IMR-90 (cell line): ENCODE data around the gene FBN1. TPM values are rescaled to one million over a fixed set of nuclear protein-coding genes. Genes with fewer than 3 reads are reported as not detected.
A peak's percentile ranks its signal among the peaks of the same experiment; 100 is the strongest.

Source experiments
- ATAC-seq: fragments of 200-7000 bp; cut with Tn5 transposase; 2 replicates; pipeline ENCODE4 v1.9.1; 2020; ENCODE audit warnings: low read depth, mild to moderate bottlenecking, moderate library complexity
- BruUV-seq: library from RNA; stranded (reverse); fragments of 400-500 nt; replicated peaks from 2 replicates; lab custom pipeline; 2021; lab: Mats Ljungman, UMichigan
- CTCF ChIA-PET: fragments of 300-600 bp; formaldehyde crosslinking; extraction: SDS; loops from one replicate; lab custom pipeline; 2021; ENCODE audit warnings: antibody characterized with exemption; lab: Yijun Ruan, JAX
- POLR2A ChIA-PET: fragments of 300-600 bp; sonication (Branson Sonifier 250); formaldehyde crosslinking; loops from one replicate; lab custom pipeline; 2022; ENCODE audit warnings: antibody characterized with exemption; ENCODE audit not compliant: unreplicated experiment; lab: Charles Lee
- DNase-seq: peaks from one replicate; pipeline ENCODE4 v3.0.0; 2013
- H2AFZ ChIP-seq: replicated peaks from 2 replicates; pipeline ENCODE3; 2013; ENCODE audit warnings: low read length, mild to moderate bottlenecking; ENCODE audit not compliant: poor library complexity
- H2AK5ac ChIP-seq: 2 replicates; pipeline ENCODE4 v1.6.1; 2013; ENCODE audit warnings: low read depth, low read length, inconsistent platforms
- H2AK9ac ChIP-seq: replicated peaks from 2 replicates; pipeline ENCODE3; 2013; ENCODE audit warnings: mild to moderate bottlenecking, low read depth, low read length, moderate library complexity; ENCODE audit not compliant: poor library complexity
- H2BK120ac ChIP-seq: 2 replicates; pipeline ENCODE4 v1.6.1; 2013; ENCODE audit warnings: low read depth, low read length, inconsistent platforms
- H2BK15ac ChIP-seq: 3 replicates; pipeline ENCODE4 v1.6.1; 2013; ENCODE audit warnings: low read depth, low read length, inconsistent platforms
- H2BK20ac ChIP-seq: 2 replicates; pipeline ENCODE4 v1.6.1; 2013; ENCODE audit warnings: low read depth, mild to moderate bottlenecking, inconsistent platforms, low read length, moderate library complexity
- H2BK5ac ChIP-seq: 2 replicates; pipeline ENCODE4 v1.6.1; 2013; ENCODE audit warnings: mild to moderate bottlenecking, low read depth, low read length, inconsistent platforms; ENCODE audit not compliant: poor library complexity, severe bottlenecking
- H3K14ac ChIP-seq: replicated peaks from 2 replicates; pipeline ENCODE4 v1.6.1; 2013; ENCODE audit warnings: low read depth, low read length, inconsistent platforms
- H3K18ac ChIP-seq: 2 replicates; pipeline ENCODE4 v1.6.1; 2013; ENCODE audit warnings: low read depth, low read length, control low read depth
- H3K23ac ChIP-seq: 2 replicates; pipeline ENCODE4 v1.6.1; 2013; ENCODE audit warnings: low read depth, low read length, inconsistent platforms
- H3K27ac ChIP-seq: 2 replicates; pipeline ENCODE4 v1.5.1; 2013; ENCODE audit warnings: mild to moderate bottlenecking, control low read depth, low read length; ENCODE audit not compliant: insufficient read depth
- H3K27me3 ChIP-seq: 2 replicates; pipeline ENCODE4 v1.6.1; 2013; ENCODE audit warnings: low read length; ENCODE audit not compliant: control insufficient read depth, insufficient read depth
- H3K36me3 ChIP-seq: 2 replicates; pipeline ENCODE4 v1.6.1; 2013; ENCODE audit warnings: low read length, mixed read lengths; ENCODE audit not compliant: control insufficient read depth, insufficient read depth
- H3K4ac ChIP-seq: 2 replicates; pipeline ENCODE4 v1.6.1; 2013; ENCODE audit warnings: low read depth, low read length, inconsistent platforms
- H3K4me1 ChIP-seq: 2 replicates; pipeline ENCODE4 v1.6.1; 2013; ENCODE audit warnings: low read length, mixed read lengths; ENCODE audit not compliant: control insufficient read depth, insufficient read depth
- H3K4me2 ChIP-seq: 2 replicates; pipeline ENCODE4 v1.6.1; 2013; ENCODE audit warnings: low read depth, mild to moderate bottlenecking, control low read depth, low read length, moderate library complexity
- H3K4me3 ChIP-seq: 2 replicates; pipeline ENCODE4 v1.5.1; 2013; ENCODE audit warnings: low read depth, mild to moderate bottlenecking, control low read depth, low read length, moderate library complexity; ENCODE audit not compliant: insufficient read depth
- H3K56ac ChIP-seq: 2 replicates; pipeline ENCODE4 v1.6.1; 2013; ENCODE audit warnings: low read length, inconsistent platforms; ENCODE audit not compliant: insufficient read depth; ENCODE audit errors: extremely low read depth
- H3K79me1 ChIP-seq, 2 experiments: 2 replicates each; pipeline ENCODE4 v1.6.1; 2013; ENCODE audit warnings: low read length in 2 of 2, inconsistent platforms in 1 of 2, low read depth in 1 of 2
- H3K9ac ChIP-seq: 2 replicates; pipeline ENCODE4 v1.6.1; 2013; ENCODE audit warnings: low read depth, low read length, control low read depth
- H3K9me1 ChIP-seq: 2 replicates; pipeline ENCODE4 v1.6.1; 2013; ENCODE audit warnings: low read length, inconsistent platforms; ENCODE audit not compliant: insufficient read depth
- H3K9me3 ChIP-seq: 2 replicates; pipeline ENCODE4 v1.6.1; 2013; ENCODE audit warnings: low read length; ENCODE audit not compliant: control insufficient read depth, insufficient read depth
- H4K20me1 ChIP-seq: 2 replicates; pipeline ENCODE4 v1.6.1; 2013; ENCODE audit warnings: low read length, inconsistent platforms; ENCODE audit not compliant: insufficient read depth
- H4K5ac ChIP-seq: 2 replicates; pipeline ENCODE4 v1.6.1; 2013; ENCODE audit warnings: mild to moderate bottlenecking, low read depth, low read length, control low read depth
- H4K8ac ChIP-seq, 2 experiments: 2 replicates each; pipeline ENCODE4 v1.6.1; 2013; ENCODE audit warnings: low read depth in 2 of 2, low read length in 2 of 2, control low read depth in 1 of 2, inconsistent platforms in 1 of 2
- H4K91ac ChIP-seq: 2 replicates; pipeline ENCODE4 v1.6.1; 2013; ENCODE audit warnings: low read depth, low read length, inconsistent platforms; ENCODE audit not compliant: insufficient read depth
- POLR2A ChIP-seq: IDR thresholded peaks from 2 replicates; pipeline ENCODE4 v1.6.1; 2012; ENCODE audit warnings: mild to moderate bottlenecking, low read depth, low read length
- WGBS, 2 experiments: methylation state at CpG; one replicate each; pipeline versions ENCODE4 v1.1.5 to v1.1.7; 2013; ENCODE audit warnings: missing lambda C conversion rate in 2 of 2; ENCODE audit not compliant: insufficient read length in 1 of 2; ENCODE audit errors: extremely low coverage in 2 of 2; 5-methylcytosine and 5-hydroxymethylcytosine counted together
- dilution Hi-C: fragments of 300-500 bp; cut with HindIII; formaldehyde crosslinking; loops from one replicate; pipeline ENCODE4 v1.14.3; 2018; ENCODE audit warnings: low sequenced_read_pairs; ENCODE audit not compliant: unreplicated experiment
- in situ Hi-C: fragments of 300-500 bp; cut with MboI; formaldehyde crosslinking; loops from 3 replicates; pipeline ENCODE4 v1.14.3; 2019; ENCODE audit warnings: low sequenced_read_pairs, inconsistent platforms, mixed read lengths
- intact Hi-C: fragments of 100-400 bp; cut with micrococcal nuclease; formaldehyde crosslinking; loops from 2 replicates; pipeline ENCODE4 v1.10.0; 2022
- polyA plus RNA-seq, 3 experiments: library from polyadenylated mRNA; depleted of rRNA; stranded (reverse); fragments of >200 nt; gene quantifications; 2 replicates each; pipeline ENCODE4 v1.2.3, GENCODE V29; 2012; ENCODE audit warnings: low replicate concordance in 1 of 3
- total RNA-seq: library from RNA; depleted of rRNA; stranded (reverse); fragments of >200 nt; gene quantifications from 2 replicates; pipeline ENCODE4 v1.2.3, GENCODE V29; 2012

Gene FBN1
- total and polyA plus RNA-seq, 2 of the 4 experiments (the other 2 are of a cell fraction), result 134 to 283 TPM

GRCh38 chr15:48388910-48389309 lies 256.6 kb downstream of the FBN1 start:
- intact Hi-C loops (no loop called here), in situ Hi-C loops (no loop called here), dilution Hi-C loops (no loop called here)
- no peak for ATAC-seq
- no peak overlapping the region for H2BK20ac ChIP-seq
- H3K4me2 ChIP-seq, result no peak overlapping the region
- ChIA-PET CTCF (no interaction called here), POLR2A (no interaction called here)
- H3K4me3 ChIP-seq, result no peak overlapping the region
- no peaks in the 10 kb centered on the region for H4K20me1 ChIP-seq
- WGBS, 2 experiments, result no CpG with 5 or more reads among the region's 1 CpG
- peaks cover 22% of the 10 kb centered on the region for H3K4me1 ChIP-seq
- no peaks in the 10 kb centered on the region for H3K36me3 ChIP-seq
- no peak overlapping the region for H3K27ac ChIP-seq
- no peaks in the 10 kb centered on the region for H3K9me3 ChIP-seq
- H3K18ac ChIP-seq, result no peak overlapping the region; the same call in 1 of the 2 replicates
- peak overlapping the region; percentile 27; the same call in 1 of the 2 replicates for H2BK120ac ChIP-seq
- H2BK15ac ChIP-seq, result no peak overlapping the region; the same call in 2 of the 3 replicates
- H2AK5ac ChIP-seq, result no peak overlapping the region
- no peak overlapping the region for H4K91ac ChIP-seq
- no peak overlapping the region for H2BK5ac ChIP-seq
- H3K27me3 ChIP-seq, result no peaks in the 10 kb centered on the region
- H4K8ac ChIP-seq, result no peak overlapping the region
- no peak overlapping the region for H2AK9ac ChIP-seq
- H3K14ac ChIP-seq, result peak overlapping the region; percentile 27; the same call in 1 of the 2 replicates
- no TSS peak for BruUV-seq
- no peak overlapping the region for H4K5ac ChIP-seq
- 0 out of 2 replicates have a peak overlapping the region, but pooled peaks have one; percentile 18 for H3K23ac ChIP-seq
- H2AFZ ChIP-seq, result no peak overlapping the region
- DNase-seq, result no peak
- TF ChIP-seq POLR2A, result no peak
- H3K56ac ChIP-seq, result no peak overlapping the region
- no peaks in the 10 kb centered on the region for H3K79me1 ChIP-seq
- H3K9ac ChIP-seq, result no peak overlapping the region
- H3K4ac ChIP-seq, result no peak overlapping the region
- peaks cover 18% of the 10 kb centered on the region for H3K9me1 ChIP-seq
